Measurements from ENCODE around the gene POLD2.

POLD2 gene

GRCh38 chr7:44071726-44072363, 51.5 kb downstream of the POLD2 start:
- no peak for TF ChIP-seq POLR2AphosphoS5 (IDR thresholded peaks at IDR 0.05; ENCODE audit: low read depth, low read length)
- 0 out of 2 replicates have a peak, but pooled peaks have one; percentile 14 for TF ChIP-seq POLR2A (IDR thresholded peaks at IDR 0.05; ENCODE audit: low read depth, low read length)
- TF ChIP-seq TAF1 (IDR thresholded peaks at IDR 0.05; ENCODE audit: borderline replicate concordance, low read depth, low read length): no peak
- FAIRE-seq: no peak
- no peak for DNase-seq (ENCODE audit: insufficient read length)

- FAIRE-seq (no peak), DNase-seq (ENCODE audit: insufficient read length) (no peak)
- TF ChIP-seq TAF1 (IDR thresholded peaks at IDR 0.05; ENCODE audit: borderline replicate concordance, low read depth, low read length): no peak
- peak; percentile 56; the same call in 1 of the 2 replicates for TF ChIP-seq POLR2AphosphoS5 (IDR thresholded peaks at IDR 0.05; ENCODE audit: low read depth, low read length)
- peak; percentile 8; the same call in 1 of the 2 replicates for TF ChIP-seq POLR2A (IDR thresholded peaks at IDR 0.05; ENCODE audit: low read depth, low read length)
Measured at GRCh38 chr7:44068054-44068453, 55.3 kb downstream of the POLD2 start.

- TF ChIP-seq POLR2A (IDR thresholded peaks at IDR 0.05; ENCODE audit: low read depth, low read length) (peak; percentile 23; the same call in 1 of the 2 replicates), POLR2AphosphoS5 (IDR thresholded peaks at IDR 0.05; ENCODE audit: low read depth, low read length) (no peak)
- FAIRE-seq (no peak), DNase-seq (ENCODE audit: insufficient read length) (no peak)
Measured at GRCh38 chr7:44067064-44067951, 56.0 kb downstream of the POLD2 start.

- TF ChIP-seq POLR2A (IDR thresholded peaks at IDR 0.05; ENCODE audit: low read depth, low read length) (no peak), POLR2AphosphoS5 (IDR thresholded peaks at IDR 0.05; ENCODE audit: low read depth, low read length) (no peak), TAF1 (IDR thresholded peaks at IDR 0.05; ENCODE audit: borderline replicate concordance, low read depth, low read length) (no peak)
- DNase-seq (ENCODE audit: insufficient read length) (no peak), FAIRE-seq (no peak)
Measured at GRCh38 chr7:44066494-44067063, 56.8 kb downstream of the POLD2 start.

- DNase-seq (ENCODE audit: insufficient read length) (no peak), FAIRE-seq (no peak)
- no peak; the same call in none of the 2 replicates for TF ChIP-seq POLR2AphosphoS5 (IDR thresholded peaks at IDR 0.05; ENCODE audit: low read depth, low read length)
- TF ChIP-seq POLR2A (IDR thresholded peaks at IDR 0.05; ENCODE audit: low read depth, low read length): 0 out of 2 replicates have a peak, but pooled peaks have one; percentile 11
- no peak for TF ChIP-seq TAF1 (IDR thresholded peaks at IDR 0.05; ENCODE audit: borderline replicate concordance, low read depth, low read length)
Measured at GRCh38 chr7:44066111-44066460, 57.3 kb downstream of the POLD2 start.

GRCh38 chr7:44065431-44066110, 57.8 kb downstream of the POLD2 start, which contains the start of gene PGAM2:
TSS of gene PGAM2 (minus strand) at chr7:44065567. CDS start at chr7:44065529, 38 bp downstream.
- DNase-seq (ENCODE audit: insufficient read length) (no peak), FAIRE-seq (no peak)
- TF ChIP-seq POLR2AphosphoS5 (IDR thresholded peaks at IDR 0.05; ENCODE audit: low read depth, low read length): peak; percentile 23; the same call in 1 of the 2 replicates
- TF ChIP-seq POLR2A (IDR thresholded peaks at IDR 0.05; ENCODE audit: low read depth, low read length): no peak

GRCh38 chr7:44064791-44065430, 58.4 kb downstream of the POLD2 start:
- no peak for FAIRE-seq
- TF ChIP-seq TAF1 (IDR thresholded peaks at IDR 0.05; ENCODE audit: borderline replicate concordance, low read depth, low read length) (no peak), POLR2AphosphoS5 (IDR thresholded peaks at IDR 0.05; ENCODE audit: low read depth, low read length) (no peak), POLR2A (IDR thresholded peaks at IDR 0.05; ENCODE audit: low read depth, low read length) (no peak)
- DNase-seq (ENCODE audit: insufficient read length): no peak
